Keratinocyte (primary cell): ENCODE results near the gene TOR4A. TPM values are rescaled to one million over a fixed set of nuclear protein-coding genes. Genes with fewer than 3 reads are reported as not detected.

ENCODE experiments used
- DNase-seq: peaks from one replicate; pipeline ENCODE4 v3.0.0-alpha.2; 2011; ENCODE audit warnings: low read depth, missing footprints, low spot score
- FAIRE-seq: peaks from 2 replicates; lab custom pipeline; 2011; peaks lifted over from hg19 to GRCh38; lab: Jason Lieb, UNC
- H2AFZ ChIP-seq: 2 replicates; pipeline ENCODE4 v1.6.0; 2012; ENCODE audit warnings: low read length, control low read depth, inconsistent platforms; ENCODE audit not compliant: control insufficient read depth
- H3K27ac ChIP-seq: 2 replicates; pipeline ENCODE4 v1.5.1; 2011; ENCODE audit warnings: low read length; ENCODE audit not compliant: control insufficient read depth, insufficient read depth
- H3K27me3 ChIP-seq: 3 replicates; pipeline ENCODE4 v1.6.0; 2011; ENCODE audit warnings: low read length; ENCODE audit not compliant: control insufficient read depth, insufficient read depth; ENCODE audit errors: extremely low read depth
- H3K36me3 ChIP-seq, 2 experiments: 2 replicates in 1 of 2; 3 replicates in 1 of 2; pipeline ENCODE4 v1.5.1; 2011; ENCODE audit warnings: low read length in 2 of 2, mild to moderate bottlenecking in 1 of 2; ENCODE audit not compliant: control insufficient read depth in 2 of 2, insufficient read depth in 2 of 2; ENCODE audit errors: extremely low read depth in 1 of 2
- H3K4me1 ChIP-seq: 3 replicates; pipeline ENCODE4 v1.5.1; 2011; ENCODE audit warnings: low read length; ENCODE audit not compliant: control insufficient read depth, insufficient read depth; ENCODE audit errors: extremely low read depth
- H3K4me2 ChIP-seq: 3 replicates; pipeline ENCODE4 v1.6.0; 2011; ENCODE audit warnings: low read depth, low read length; ENCODE audit not compliant: control insufficient read depth, insufficient read depth; ENCODE audit errors: extremely low read depth
- H3K4me3 ChIP-seq, 3 experiments: fragments of 200-600 bp in 1 of 3; sonication (generic) in 1 of 3; 2 replicates in 2 of 3; 3 replicates in 1 of 3; pipeline ENCODE4 v1.5.1; 2011 to 2016; ENCODE audit warnings: low read length in 3 of 3, mild to moderate bottlenecking in 3 of 3, control low read depth in 2 of 3, inconsistent platforms in 1 of 3, low read depth in 1 of 3, mixed read lengths in 1 of 3, mixed run types in 1 of 3, moderate library complexity in 1 of 3; ENCODE audit not compliant: control insufficient read depth in 2 of 3, insufficient read depth in 2 of 3; ENCODE audit errors: extremely low read depth in 1 of 3
- H3K79me2 ChIP-seq: 2 replicates; pipeline ENCODE4 v1.6.0; 2012; ENCODE audit warnings: low read length; ENCODE audit not compliant: control insufficient read depth, insufficient read depth
- H3K9ac ChIP-seq: 3 replicates; pipeline ENCODE4 v1.6.0; 2011; ENCODE audit warnings: low read length; ENCODE audit not compliant: control insufficient read depth, insufficient read depth; ENCODE audit errors: extremely low read depth
- H3K9me1 ChIP-seq: 3 replicates; pipeline ENCODE4 v1.6.0; 2011; ENCODE audit warnings: low read length; ENCODE audit not compliant: control insufficient read depth, insufficient read depth; ENCODE audit errors: extremely low read depth
- H3K9me3 ChIP-seq: 2 replicates; pipeline ENCODE4 v1.5.1; 2012; ENCODE audit warnings: low read depth, low read length; ENCODE audit not compliant: control insufficient read depth
- H4K20me1 ChIP-seq: 3 replicates; pipeline ENCODE4 v1.6.0; 2011; ENCODE audit warnings: low read length; ENCODE audit not compliant: control insufficient read depth, insufficient read depth; ENCODE audit errors: extremely low read depth
- EZH2 ChIP-seq: IDR thresholded peaks from one replicate; pipeline ENCODE4 v1.6.1; 2012; ENCODE audit warnings: inconsistent platforms, mild to moderate bottlenecking, low read length, moderate library complexity
- dilution Hi-C: fragments of 300-500 bp; cut with MboI; formaldehyde crosslinking; loops from one replicate; pipeline ENCODE4 v1.7.0; 2020; ENCODE audit warnings: low sequenced_read_pairs; ENCODE audit not compliant: extremely low pct_ligation_motif_present
- polyA plus RNA-seq, 5 experiments: library from polyadenylated mRNA; depleted of rRNA in 3 of 5; stranded (reverse) in 3 of 5; stranded (forward) in 1 of 5; unstranded in 1 of 5; fragments of >200 nt; gene quantifications; 1 replicate in 1 of 5; 2 replicates in 3 of 5; 3 replicates in 1 of 5; pipeline versions ENCODE4 v1.2.1 to v1.2.3, GENCODE V29; 2011 to 2012; ENCODE audit warnings: missing spikeins in 2 of 5, low read depth in 1 of 5, low replicate concordance in 1 of 5
- TF ChIP-seq, protein P1 (sequence below), 3 experiments: IDR thresholded peaks in 1 of 3; conservative IDR thresholded peaks in 1 of 3; optimal IDR thresholded peaks in 1 of 3; 2 replicates in 2 of 3; 3 replicates in 1 of 3; pipeline versions ENCODE3 to v1.5.1; 2011; ENCODE audit warnings: low read length in 3 of 3, mild to moderate bottlenecking in 3 of 3, moderate library complexity in 2 of 3, control low read depth in 1 of 3, inconsistent platforms in 1 of 3; ENCODE audit not compliant: insufficient read depth in 2 of 3; ENCODE audit errors: extremely low read depth in 1 of 3

Gene TOR4A
- polyA plus RNA-seq, 1 donor (not counting 4 experiments of a cell fraction or from before 2014, with no cell fraction given): 5.8 TPM

DNA sequence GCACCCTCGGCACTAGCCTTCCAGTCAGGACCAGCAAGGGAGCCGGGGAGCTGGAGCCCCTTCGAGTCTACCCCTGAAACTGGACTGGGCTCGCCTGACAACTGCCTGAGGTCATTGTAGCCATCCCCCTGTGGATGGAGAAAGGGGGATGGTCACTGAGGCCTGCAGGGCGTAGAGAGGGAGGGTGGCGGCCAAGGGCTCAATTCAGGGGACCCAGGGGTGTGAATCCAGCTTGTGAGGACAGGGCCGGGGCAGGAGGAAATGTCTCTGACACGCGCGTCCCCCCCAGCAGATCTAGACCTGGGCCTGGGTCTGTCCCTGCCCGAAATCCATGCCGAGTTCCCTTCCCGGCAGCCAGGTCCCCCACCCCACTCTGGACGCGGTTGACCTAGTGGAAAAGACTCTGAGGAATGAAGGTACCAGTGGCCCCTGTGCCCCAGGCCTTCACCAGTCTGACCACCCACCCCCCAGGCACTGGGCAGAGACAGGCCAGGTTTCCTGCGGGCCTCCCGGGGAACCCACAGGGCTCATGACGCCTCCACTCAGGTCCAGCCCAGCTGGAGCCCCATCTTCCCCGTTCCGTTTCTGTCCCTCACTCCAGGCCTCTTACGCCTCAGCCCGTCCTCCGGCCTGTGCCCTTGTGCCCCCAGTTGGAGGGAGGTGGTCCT is 46.0 kb upstream of the TOR4A start:
- no peaks in the 10 kb centered on the region for H3K9me3 ChIP-seq
- H3K36me3 ChIP-seq: no peaks in the 10 kb centered on the region
- TF ChIP-seq EZH2: no peak
- TF ChIP-seq, protein P1, sequence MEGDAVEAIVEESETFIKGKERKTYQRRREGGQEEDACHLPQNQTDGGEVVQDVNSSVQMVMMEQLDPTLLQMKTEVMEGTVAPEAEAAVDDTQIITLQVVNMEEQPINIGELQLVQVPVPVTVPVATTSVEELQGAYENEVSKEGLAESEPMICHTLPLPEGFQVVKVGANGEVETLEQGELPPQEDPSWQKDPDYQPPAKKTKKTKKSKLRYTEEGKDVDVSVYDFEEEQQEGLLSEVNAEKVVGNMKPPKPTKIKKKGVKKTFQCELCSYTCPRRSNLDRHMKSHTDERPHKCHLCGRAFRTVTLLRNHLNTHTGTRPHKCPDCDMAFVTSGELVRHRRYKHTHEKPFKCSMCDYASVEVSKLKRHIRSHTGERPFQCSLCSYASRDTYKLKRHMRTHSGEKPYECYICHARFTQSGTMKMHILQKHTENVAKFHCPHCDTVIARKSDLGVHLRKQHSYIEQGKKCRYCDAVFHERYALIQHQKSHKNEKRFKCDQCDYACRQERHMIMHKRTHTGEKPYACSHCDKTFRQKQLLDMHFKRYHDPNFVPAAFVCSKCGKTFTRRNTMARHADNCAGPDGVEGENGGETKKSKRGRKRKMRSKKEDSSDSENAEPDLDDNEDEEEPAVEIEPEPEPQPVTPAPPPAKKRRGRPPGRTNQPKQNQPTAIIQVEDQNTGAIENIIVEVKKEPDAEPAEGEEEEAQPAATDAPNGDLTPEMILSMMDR (optimal IDR thresholded peaks at IDR 0.05 in 1 of 3, IDR thresholded peaks at IDR 0.05 in 1 of 3, conservative IDR thresholded peaks at IDR 0.05 in 1 of 3; ENCODE audit: extremely low read depth in 1 of 3, insufficient read depth in 2 of 3, low read length in 3 of 3): no peak
- H3K4me2 ChIP-seq: no peak overlapping the region
- peaks cover 15% of the 10 kb centered on the region for H3K27me3 ChIP-seq
- dilution Hi-C loops: no loop called here
- H3K9me1 ChIP-seq: no peaks in the 10 kb centered on the region
- no peak overlapping the region for H2AFZ ChIP-seq
- no peak overlapping the region for H3K27ac ChIP-seq
- no peaks in the 10 kb centered on the region for H4K20me1 ChIP-seq
- DNase-seq (no peak), FAIRE-seq (no peak)
- no peaks in the 10 kb centered on the region for H3K79me2 ChIP-seq
- peaks cover 12% of the 10 kb centered on the region for H3K4me1 ChIP-seq
- H3K9ac ChIP-seq: no peak overlapping the region
- H3K4me3 ChIP-seq: no peak overlapping the region

GRCh38 chr9:137232101-137232500 is 45.4 kb upstream of the TOR4A start:
- no peak for FAIRE-seq
- H3K27ac ChIP-seq: no peak overlapping the region
- no peak overlapping the region for H3K4me2 ChIP-seq
- peaks cover 15% of the 10 kb centered on the region for H3K27me3 ChIP-seq
- no peak for TF ChIP-seq EZH2
- TF ChIP-seq, protein P1 (optimal IDR thresholded peaks at IDR 0.05 in 1 of 3, IDR thresholded peaks at IDR 0.05 in 1 of 3, conservative IDR thresholded peaks at IDR 0.05 in 1 of 3; ENCODE audit: extremely low read depth in 1 of 3, insufficient read depth in 2 of 3, low read length in 3 of 3): no peak
- dilution Hi-C loops: no loop called here
- H3K9ac ChIP-seq: no peak overlapping the region
- no peaks in the 10 kb centered on the region for H3K79me2 ChIP-seq
- no peaks in the 10 kb centered on the region for H3K9me3 ChIP-seq
- H3K4me3 ChIP-seq: no peak overlapping the region
- no peaks in the 10 kb centered on the region for H3K36me3 ChIP-seq
- H2AFZ ChIP-seq: no peak overlapping the region
- DNase-seq: no peak
- peaks cover 6% of the 10 kb centered on the region for H3K4me1 ChIP-seq
- H4K20me1 ChIP-seq: no peaks in the 10 kb centered on the region
- H3K9me1 ChIP-seq: no peaks in the 10 kb centered on the region
